ENCODE results near the gene MYO3B.

DNA sequence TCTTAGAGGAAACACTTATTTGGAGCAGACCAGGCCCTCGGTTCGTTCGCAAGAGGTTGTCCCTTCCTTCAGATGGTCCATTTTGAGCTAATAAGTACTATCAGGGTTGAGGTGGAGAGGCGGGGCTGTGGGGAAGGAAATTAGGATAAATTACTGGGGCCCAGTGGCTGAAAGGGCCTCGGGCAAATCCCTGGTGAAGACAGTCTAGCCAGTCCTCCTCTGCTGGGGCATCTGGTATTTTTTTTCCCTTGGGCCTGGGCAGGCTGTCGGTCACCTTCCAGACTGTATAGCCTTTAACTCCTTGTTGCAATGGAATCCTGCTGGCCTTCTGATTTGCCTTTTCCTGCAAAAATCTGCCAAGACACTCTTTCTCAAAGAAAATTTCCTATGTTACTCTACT lies 1.7 kb upstream of the MYO3B start:
- no peak for TF ChIP-seq POLR2A (IDR thresholded peaks at IDR 0.05)
- no peak for TF ChIP-seq CTCF (IDR thresholded peaks at IDR 0.05)
